ENCODE results near the gene TTC28. TPM values are rescaled to one million over a fixed set of nuclear protein-coding genes. Genes with fewer than 3 reads are reported as not detected.

TTC28 gene
- total and polyA plus RNA-seq, 8 donors: 31.1 to 44.2 (median 41.4) TPM

DNA sequence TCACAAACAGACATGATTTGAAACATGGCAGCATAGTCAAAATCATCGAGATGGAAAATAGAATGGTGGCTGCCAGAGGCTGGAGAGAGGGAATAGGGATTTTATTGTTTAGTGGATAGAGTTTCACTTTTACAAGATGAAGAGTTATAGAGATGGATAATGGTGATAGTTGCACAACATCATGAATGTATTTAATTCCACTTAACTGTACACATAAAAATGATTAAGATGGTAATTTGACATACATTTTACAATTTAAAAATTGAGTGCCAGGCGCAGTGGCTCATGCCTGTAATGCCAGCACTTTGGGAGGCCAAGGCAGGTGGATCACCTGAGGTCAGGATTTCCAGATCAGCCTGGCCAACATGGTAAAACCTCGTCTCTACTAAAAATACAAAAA is 21.2 kb downstream of the TTC28 start:
- DNase-seq (no peak), ATAC-seq (no peak)
- intact Hi-C loops (cut with DNase I): no loop called here
- Histone ChIP-seq H3K4me3 (no peak overlapping the region), H3K27me3 (no peaks in the 10 kb centered on the region), H3K9me3 (no peaks in the 10 kb centered on the region), H3K27ac (no peak overlapping the region), H3K36me3 (no peaks in the 10 kb centered on the region), H3K4me1 (no peaks in the 10 kb centered on the region)
- TF ChIP-seq, protein P1, sequence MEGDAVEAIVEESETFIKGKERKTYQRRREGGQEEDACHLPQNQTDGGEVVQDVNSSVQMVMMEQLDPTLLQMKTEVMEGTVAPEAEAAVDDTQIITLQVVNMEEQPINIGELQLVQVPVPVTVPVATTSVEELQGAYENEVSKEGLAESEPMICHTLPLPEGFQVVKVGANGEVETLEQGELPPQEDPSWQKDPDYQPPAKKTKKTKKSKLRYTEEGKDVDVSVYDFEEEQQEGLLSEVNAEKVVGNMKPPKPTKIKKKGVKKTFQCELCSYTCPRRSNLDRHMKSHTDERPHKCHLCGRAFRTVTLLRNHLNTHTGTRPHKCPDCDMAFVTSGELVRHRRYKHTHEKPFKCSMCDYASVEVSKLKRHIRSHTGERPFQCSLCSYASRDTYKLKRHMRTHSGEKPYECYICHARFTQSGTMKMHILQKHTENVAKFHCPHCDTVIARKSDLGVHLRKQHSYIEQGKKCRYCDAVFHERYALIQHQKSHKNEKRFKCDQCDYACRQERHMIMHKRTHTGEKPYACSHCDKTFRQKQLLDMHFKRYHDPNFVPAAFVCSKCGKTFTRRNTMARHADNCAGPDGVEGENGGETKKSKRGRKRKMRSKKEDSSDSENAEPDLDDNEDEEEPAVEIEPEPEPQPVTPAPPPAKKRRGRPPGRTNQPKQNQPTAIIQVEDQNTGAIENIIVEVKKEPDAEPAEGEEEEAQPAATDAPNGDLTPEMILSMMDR (IDR thresholded peaks at IDR 0.05): no peak

GRCh38 chr22:28656181-28656580 is 23.5 kb downstream of the TTC28 start:
- Histone ChIP-seq H3K27me3 (no peaks in the 10 kb centered on the region), H3K36me3 (no peaks in the 10 kb centered on the region), H3K27ac (no peak overlapping the region), H3K9me3 (peaks cover 0 to 5% of the 10 kb centered on the region in 2 donors), H3K4me3 (no peak overlapping the region), H3K4me1 (no peaks in the 10 kb centered on the region)
- TF ChIP-seq, protein P1 (IDR thresholded peaks at IDR 0.05): no peak
- intact Hi-C loops (cut with DNase I): no loop called here
- DNase-seq (no peak), ATAC-seq (no peak)

DNA sequence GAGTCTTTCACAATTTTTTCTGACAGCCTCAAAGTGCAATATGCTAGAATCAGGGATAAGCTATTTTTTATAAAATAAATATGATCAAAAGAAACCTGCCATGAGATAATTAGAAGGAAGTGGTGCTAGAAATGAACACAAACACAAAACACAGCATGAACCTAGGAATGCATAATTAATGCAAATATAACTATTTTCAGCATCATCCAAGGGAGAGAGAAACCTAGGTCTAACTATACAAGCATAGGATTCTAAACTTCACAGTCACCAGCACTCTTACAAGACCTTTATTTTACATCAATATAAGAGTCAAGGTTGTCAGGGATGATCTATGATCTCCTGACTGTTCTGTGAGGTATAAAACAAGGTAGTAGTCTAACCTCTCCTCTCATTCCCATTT is 29.2 kb downstream of the TTC28 start:
- H3K27me3 ChIP-seq: no peaks in the 10 kb centered on the region
- intact Hi-C loops (cut with DNase I): no loop called here
- no peaks in the 10 kb centered on the region for H3K36me3 ChIP-seq
- no peaks in the 10 kb centered on the region for H3K4me1 ChIP-seq
- ATAC-seq (no peak), DNase-seq (no peak)
- H3K4me3 ChIP-seq: no peak overlapping the region
- H3K9me3 ChIP-seq: peaks cover 0 to 5% of the 10 kb centered on the region in 2 donors
- TF ChIP-seq, protein P1 (IDR thresholded peaks at IDR 0.05): no peak
- no peak overlapping the region for H3K27ac ChIP-seq

- ATAC-seq: no peak
- H3K36me3 ChIP-seq: no peaks in the 10 kb centered on the region
- H3K27me3 ChIP-seq: no peaks in the 10 kb centered on the region
- no peak for DNase-seq
- H3K4me1 ChIP-seq: no peaks in the 10 kb centered on the region
- intact Hi-C loops (cut with DNase I): no loop called here
- no peak overlapping the region for H3K4me3 ChIP-seq
- no peak overlapping the region for H3K27ac ChIP-seq
- TF ChIP-seq, protein P1 (IDR thresholded peaks at IDR 0.05): no peak
- peaks cover 0 to 5% of the 10 kb centered on the region in 2 donors for H3K9me3 ChIP-seq
Measured at GRCh38 chr22:28648792-28649191, 30.8 kb downstream of the TTC28 start.

- Histone ChIP-seq H3K27ac (no peak overlapping the region), H3K4me3 (no peak overlapping the region), H3K36me3 (no peaks in the 10 kb centered on the region), H3K9me3 (peaks cover 0 to 1% of the 10 kb centered on the region in 2 donors), H3K4me1 (no peaks in the 10 kb centered on the region), H3K27me3 (no peaks in the 10 kb centered on the region)
- intact Hi-C loops (cut with DNase I): no loop called here
- TF ChIP-seq, protein P1 (IDR thresholded peaks at IDR 0.05): no peak
- DNase-seq (no peak), ATAC-seq (no peak)
Measured at GRCh38 chr22:28647216-28647615, 32.4 kb downstream of the TTC28 start.

Data from left lung (tissue), 10 donors.